Measurements from ENCODE around the gene PRKCB.

The PRKCB gene

DNA sequence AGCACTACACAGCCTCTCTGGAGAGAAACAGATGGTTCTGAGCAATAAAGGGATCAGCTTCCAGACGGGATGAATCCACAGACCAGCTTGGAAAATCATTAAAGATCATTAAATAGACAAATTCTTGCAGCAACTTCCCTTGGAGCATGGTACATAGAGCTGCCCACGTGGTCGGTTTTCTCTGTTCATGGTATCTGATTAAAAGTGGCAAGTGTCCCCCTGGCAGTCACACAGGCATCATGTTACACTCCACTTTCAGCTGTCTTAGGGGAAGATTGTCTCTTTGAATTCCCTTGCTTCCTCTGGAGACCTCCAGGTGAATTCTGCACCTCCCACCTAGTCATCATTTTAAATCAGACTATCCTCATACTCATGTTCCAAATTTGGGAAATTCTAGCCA lies 328.2 kb downstream of the PRKCB start:
- no peaks in the 10 kb centered on the region for H3K4me1 ChIP-seq (ENCODE audit: control insufficient read depth, insufficient read depth, low read length)
- no peak overlapping the region for H3K27ac ChIP-seq (ENCODE audit: low read depth, low read length)
- H3K9ac ChIP-seq (ENCODE audit: low read length) = no peak overlapping the region
- H3K4me3 ChIP-seq (ENCODE audit: low read length) = no peak overlapping the region
- H3K27me3 ChIP-seq (ENCODE audit: control insufficient read depth, insufficient read depth, low read length) = no peaks in the 10 kb centered on the region
- no peaks in the 10 kb centered on the region for H3K36me3 ChIP-seq (ENCODE audit: control insufficient read depth, insufficient read depth, low read length)

DNA sequence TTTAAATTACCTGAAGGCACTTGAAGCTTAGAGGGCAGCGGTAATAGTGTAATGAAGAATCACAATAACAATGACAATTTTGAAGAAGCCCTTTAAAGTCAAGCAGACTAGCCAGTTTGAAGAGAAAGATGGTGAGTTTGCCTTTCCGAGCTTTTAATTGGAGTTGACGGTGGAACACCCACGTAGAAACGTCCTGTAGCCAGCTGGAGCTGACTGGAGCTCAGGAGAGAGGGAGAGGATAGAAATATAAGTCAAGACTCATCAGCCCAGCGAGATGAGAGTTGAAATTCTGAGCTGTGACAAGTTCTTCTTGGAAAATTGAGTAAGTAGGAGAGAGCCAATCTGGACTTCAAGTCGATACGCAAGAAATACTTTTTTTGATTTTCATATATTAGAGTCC lies 328.6 kb downstream of the PRKCB start:
- H3K4me1 ChIP-seq (ENCODE audit: control insufficient read depth, insufficient read depth, low read length) = no peaks in the 10 kb centered on the region
- no peak overlapping the region for H3K27ac ChIP-seq (ENCODE audit: low read depth, low read length)
- H3K4me3 ChIP-seq (ENCODE audit: low read length) = no peak overlapping the region
- H3K9ac ChIP-seq (ENCODE audit: low read length) = no peak overlapping the region
- no peaks in the 10 kb centered on the region for H3K27me3 ChIP-seq (ENCODE audit: control insufficient read depth, insufficient read depth, low read length)
- no peaks in the 10 kb centered on the region for H3K36me3 ChIP-seq (ENCODE audit: control insufficient read depth, insufficient read depth, low read length)

DNA sequence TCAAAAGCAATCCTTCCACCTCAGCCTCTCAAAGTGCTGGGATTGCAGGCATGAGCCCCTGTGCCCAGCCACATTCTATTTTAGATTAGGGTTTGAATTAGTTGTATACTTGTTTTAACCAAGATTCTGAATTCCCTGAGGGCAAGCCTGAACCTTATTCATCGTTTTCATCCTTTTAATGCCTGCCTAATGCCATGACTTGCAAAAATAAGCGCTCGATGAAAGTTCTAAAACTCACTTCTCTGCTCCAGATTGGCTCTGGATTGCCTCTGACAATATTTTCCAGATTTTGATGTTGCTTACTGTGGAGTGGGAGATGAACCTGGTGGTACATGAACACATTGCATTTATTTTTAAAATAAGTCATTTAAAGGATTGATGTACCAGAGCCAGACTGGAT lies 329.5 kb downstream of the PRKCB start:
- H3K9ac ChIP-seq (ENCODE audit: low read length) = no peak overlapping the region
- H3K36me3 ChIP-seq (ENCODE audit: control insufficient read depth, insufficient read depth, low read length) = no peaks in the 10 kb centered on the region
- H3K27ac ChIP-seq (ENCODE audit: low read depth, low read length) = no peak overlapping the region
- H3K4me1 ChIP-seq (ENCODE audit: control insufficient read depth, insufficient read depth, low read length) = no peaks in the 10 kb centered on the region
- no peaks in the 10 kb centered on the region for H3K27me3 ChIP-seq (ENCODE audit: control insufficient read depth, insufficient read depth, low read length)
- H3K4me3 ChIP-seq (ENCODE audit: low read length) = no peak overlapping the region

DNA sequence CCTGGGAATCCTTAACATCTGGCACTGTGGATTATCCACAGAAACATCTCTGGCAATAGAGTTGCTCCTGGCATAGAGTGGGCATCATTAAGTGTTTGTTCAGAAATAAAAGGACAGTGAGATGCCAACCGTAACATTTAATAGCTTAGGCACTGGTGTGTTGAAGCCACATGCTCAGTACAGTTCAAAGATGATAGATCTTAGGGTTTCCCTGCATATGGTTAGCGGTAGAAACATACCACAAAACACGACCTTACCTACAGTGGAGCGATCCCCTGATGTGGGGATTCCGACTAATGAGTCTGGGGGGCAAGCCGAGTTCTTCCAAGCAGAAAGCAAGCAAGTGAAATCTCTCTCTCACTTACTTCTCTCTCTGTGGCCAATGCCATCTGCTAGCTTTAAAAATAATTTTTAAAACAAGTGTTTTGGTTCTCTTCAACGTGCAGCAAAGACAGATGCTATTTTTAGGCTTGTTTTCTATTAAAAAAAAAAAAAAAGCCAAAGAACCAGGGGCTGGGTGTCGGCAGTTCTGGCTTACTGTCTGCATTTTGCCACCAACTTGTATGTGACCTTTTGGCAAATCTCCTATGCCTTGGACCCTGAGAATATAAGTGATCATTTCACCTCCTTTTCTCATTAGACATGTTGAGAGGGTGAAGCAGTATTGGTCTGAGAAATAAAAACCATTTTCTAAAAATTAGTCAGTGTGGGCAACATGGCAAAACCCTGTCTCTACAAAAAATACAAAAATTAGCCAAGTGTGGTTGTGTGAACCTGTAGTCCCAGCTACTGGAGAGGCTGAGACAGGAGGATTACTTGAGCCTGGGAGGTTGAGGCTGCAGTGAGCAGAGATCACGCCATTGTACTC lies 331.1 kb downstream of the PRKCB start:
- H3K4me3 ChIP-seq (ENCODE audit: low read length) = no peak overlapping the region
- H3K4me1 ChIP-seq (ENCODE audit: control insufficient read depth, insufficient read depth, low read length) = no peaks in the 10 kb centered on the region
- H3K27ac ChIP-seq (ENCODE audit: low read depth, low read length) = peak overlapping the region; percentile 27
- no peaks in the 10 kb centered on the region for H3K36me3 ChIP-seq (ENCODE audit: control insufficient read depth, insufficient read depth, low read length)
- H3K27me3 ChIP-seq (ENCODE audit: control insufficient read depth, insufficient read depth, low read length) = no peaks in the 10 kb centered on the region
- no peak overlapping the region for H3K9ac ChIP-seq (ENCODE audit: low read length)

DNA sequence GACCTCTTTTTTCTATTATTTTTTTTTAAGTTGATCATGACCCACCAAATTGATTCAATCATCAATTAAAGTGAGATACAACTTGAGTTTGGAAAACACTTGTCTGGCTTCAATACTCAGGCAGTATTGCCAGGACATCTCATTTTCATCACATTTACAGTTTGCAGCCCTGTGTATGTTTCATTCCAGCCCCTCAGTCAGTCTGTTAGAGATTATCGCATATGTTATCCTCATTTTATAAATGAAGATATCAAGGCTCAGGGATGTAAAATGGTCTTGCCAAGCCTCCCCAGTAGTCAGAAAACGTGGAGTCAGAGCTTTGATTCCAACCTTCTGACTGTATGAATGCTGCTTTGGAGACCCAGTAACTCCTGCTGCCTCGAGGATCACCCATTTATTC lies 333.1 kb downstream of the PRKCB start:
- H3K4me3 ChIP-seq (ENCODE audit: low read length) = no peak overlapping the region
- no peaks in the 10 kb centered on the region for H3K36me3 ChIP-seq (ENCODE audit: control insufficient read depth, insufficient read depth, low read length)
- H3K27ac ChIP-seq (ENCODE audit: low read depth, low read length) = no peak overlapping the region
- no peaks in the 10 kb centered on the region for H3K27me3 ChIP-seq (ENCODE audit: control insufficient read depth, insufficient read depth, low read length)
- H3K4me1 ChIP-seq (ENCODE audit: control insufficient read depth, insufficient read depth, low read length) = no peaks in the 10 kb centered on the region
- H3K9ac ChIP-seq (ENCODE audit: low read length) = no peak overlapping the region

DNA sequence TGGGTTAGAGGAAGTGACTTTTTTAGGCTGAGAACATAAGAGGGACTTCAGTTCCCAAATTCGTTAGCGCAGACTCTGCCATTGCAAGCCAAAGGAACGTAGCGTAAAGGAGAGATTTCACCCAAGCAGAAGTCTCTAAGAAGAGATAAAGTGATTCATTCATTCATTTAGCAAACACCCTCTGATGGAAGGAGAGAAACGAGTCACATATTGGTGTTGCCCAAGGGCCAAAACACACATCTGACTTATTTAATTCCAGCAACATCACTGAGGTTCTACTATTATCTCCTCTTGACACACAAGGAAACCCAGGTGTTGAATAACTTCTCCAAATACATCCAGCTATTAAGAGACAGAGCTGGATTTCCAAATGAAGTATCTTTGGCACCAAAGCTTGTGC lies 334.6 kb downstream of the PRKCB start:
- Histone ChIP-seq H3K27ac (ENCODE audit: low read depth, low read length) (no peak overlapping the region), H3K4me3 (ENCODE audit: low read length) (no peak overlapping the region), H3K9ac (ENCODE audit: low read length) (no peak overlapping the region), H3K4me1 (ENCODE audit: control insufficient read depth, insufficient read depth, low read length) (no peaks in the 10 kb centered on the region), H3K27me3 (ENCODE audit: control insufficient read depth, insufficient read depth, low read length) (no peaks in the 10 kb centered on the region), H3K36me3 (ENCODE audit: control insufficient read depth, insufficient read depth, low read length) (peaks cover 4% of the 10 kb centered on the region)

DNA sequence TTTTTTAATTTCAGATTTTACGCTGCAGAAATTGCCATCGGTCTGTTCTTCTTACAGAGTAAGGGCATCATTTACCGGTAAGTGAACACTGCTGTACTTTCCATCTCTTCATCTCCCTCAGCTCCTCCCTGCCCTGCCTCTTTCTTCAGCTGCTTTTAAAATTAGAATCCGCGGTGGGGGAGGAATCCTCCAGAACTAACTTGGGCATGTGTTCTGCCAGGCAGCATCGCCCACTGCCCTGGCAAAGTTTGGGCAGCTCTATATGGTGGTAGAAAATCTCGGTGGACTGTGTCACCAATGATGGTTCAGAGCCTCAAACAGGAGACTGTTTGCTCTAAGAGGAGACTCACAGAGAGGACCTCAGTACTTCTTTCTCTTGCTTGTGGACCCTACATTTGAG lies 338.7 kb downstream of the PRKCB start:
- Histone ChIP-seq H3K27me3 (ENCODE audit: control insufficient read depth, insufficient read depth, low read length) (no peaks in the 10 kb centered on the region), H3K4me1 (ENCODE audit: control insufficient read depth, insufficient read depth, low read length) (no peaks in the 10 kb centered on the region), H3K27ac (ENCODE audit: low read depth, low read length) (no peak overlapping the region), H3K9ac (ENCODE audit: low read length) (no peak overlapping the region), H3K4me3 (ENCODE audit: low read length) (no peak overlapping the region), H3K36me3 (ENCODE audit: control insufficient read depth, insufficient read depth, low read length) (peaks cover 4% of the 10 kb centered on the region)

DNA sequence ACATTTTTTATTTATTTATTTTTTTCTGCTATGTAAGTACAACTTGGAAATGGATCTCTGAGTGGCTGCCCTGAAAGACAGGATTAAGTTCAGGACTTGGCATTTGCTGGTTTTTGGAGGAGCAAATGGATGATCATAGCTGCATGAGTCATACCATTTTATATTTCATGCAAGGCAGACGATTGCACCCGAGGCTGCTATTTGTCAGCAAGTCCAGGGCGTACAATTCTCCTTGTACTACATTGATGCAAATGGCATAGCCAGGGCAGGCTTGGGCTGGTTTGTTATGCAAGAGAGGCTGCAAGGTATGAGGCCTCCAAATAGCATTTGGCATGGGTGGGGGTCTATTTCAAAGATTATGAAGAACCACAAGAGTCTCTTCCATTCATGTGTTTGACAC lies 339.2 kb downstream of the PRKCB start:
- no peak overlapping the region for H3K9ac ChIP-seq (ENCODE audit: low read length)
- no peaks in the 10 kb centered on the region for H3K4me1 ChIP-seq (ENCODE audit: control insufficient read depth, insufficient read depth, low read length)
- no peak overlapping the region for H3K27ac ChIP-seq (ENCODE audit: low read depth, low read length)
- H3K4me3 ChIP-seq (ENCODE audit: low read length) = no peak overlapping the region
- H3K36me3 ChIP-seq (ENCODE audit: control insufficient read depth, insufficient read depth, low read length) = peaks cover 4% of the 10 kb centered on the region
- H3K27me3 ChIP-seq (ENCODE audit: control insufficient read depth, insufficient read depth, low read length) = no peaks in the 10 kb centered on the region

DNA sequence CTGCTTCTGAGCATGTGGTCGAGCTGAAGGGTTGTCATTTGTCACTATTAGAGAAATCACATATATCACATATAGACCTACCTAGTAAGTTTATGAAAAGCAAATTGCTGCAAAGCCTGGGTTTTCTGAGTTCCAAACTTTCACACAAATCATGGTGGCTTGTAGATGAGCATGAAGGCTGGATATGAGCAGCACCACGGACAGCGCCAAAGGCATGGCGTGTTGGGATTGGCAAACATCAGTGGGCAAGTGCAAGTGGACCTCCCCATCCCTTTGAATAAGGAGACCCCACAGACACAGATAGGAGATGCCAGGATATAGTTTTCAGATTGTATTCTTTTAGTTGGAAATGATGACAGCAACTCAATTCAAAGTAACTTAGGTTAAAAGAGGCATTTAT lies 342.7 kb downstream of the PRKCB start:
- no peak overlapping the region for H3K9ac ChIP-seq (ENCODE audit: low read length)
- H3K36me3 ChIP-seq (ENCODE audit: control insufficient read depth, insufficient read depth, low read length) = peaks cover 8% of the 10 kb centered on the region
- no peak overlapping the region for H3K4me3 ChIP-seq (ENCODE audit: low read length)
- no peaks in the 10 kb centered on the region for H3K27me3 ChIP-seq (ENCODE audit: control insufficient read depth, insufficient read depth, low read length)
- no peaks in the 10 kb centered on the region for H3K4me1 ChIP-seq (ENCODE audit: control insufficient read depth, insufficient read depth, low read length)
- H3K27ac ChIP-seq (ENCODE audit: low read depth, low read length) = no peak overlapping the region

DNA sequence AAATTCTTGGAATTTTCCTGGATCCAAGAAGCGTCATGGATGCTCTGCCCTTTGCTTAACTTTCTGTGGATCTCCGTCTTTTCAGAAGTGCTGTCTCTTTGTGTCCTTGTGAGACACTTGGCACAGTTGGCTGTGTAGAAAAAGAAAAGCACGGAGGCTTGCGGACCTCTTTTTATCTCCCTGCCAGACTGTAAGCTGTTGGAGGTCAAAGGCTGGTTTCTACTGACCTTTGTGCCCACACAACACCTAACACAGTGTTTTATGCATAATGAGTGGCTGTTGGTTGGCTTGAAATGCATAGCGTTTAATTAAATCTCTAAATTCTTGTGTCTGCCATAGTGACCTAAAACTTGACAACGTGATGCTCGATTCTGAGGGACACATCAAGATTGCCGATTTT lies 344.7 kb downstream of the PRKCB start:
- Histone ChIP-seq H3K4me3 (ENCODE audit: low read length) (no peak overlapping the region), H3K27me3 (ENCODE audit: control insufficient read depth, insufficient read depth, low read length) (no peaks in the 10 kb centered on the region), H3K27ac (ENCODE audit: low read depth, low read length) (no peak overlapping the region), H3K36me3 (ENCODE audit: control insufficient read depth, insufficient read depth, low read length) (peaks cover 4% of the 10 kb centered on the region), H3K4me1 (ENCODE audit: control insufficient read depth, insufficient read depth, low read length) (no peaks in the 10 kb centered on the region), H3K9ac (ENCODE audit: low read length) (no peak overlapping the region)

DNA sequence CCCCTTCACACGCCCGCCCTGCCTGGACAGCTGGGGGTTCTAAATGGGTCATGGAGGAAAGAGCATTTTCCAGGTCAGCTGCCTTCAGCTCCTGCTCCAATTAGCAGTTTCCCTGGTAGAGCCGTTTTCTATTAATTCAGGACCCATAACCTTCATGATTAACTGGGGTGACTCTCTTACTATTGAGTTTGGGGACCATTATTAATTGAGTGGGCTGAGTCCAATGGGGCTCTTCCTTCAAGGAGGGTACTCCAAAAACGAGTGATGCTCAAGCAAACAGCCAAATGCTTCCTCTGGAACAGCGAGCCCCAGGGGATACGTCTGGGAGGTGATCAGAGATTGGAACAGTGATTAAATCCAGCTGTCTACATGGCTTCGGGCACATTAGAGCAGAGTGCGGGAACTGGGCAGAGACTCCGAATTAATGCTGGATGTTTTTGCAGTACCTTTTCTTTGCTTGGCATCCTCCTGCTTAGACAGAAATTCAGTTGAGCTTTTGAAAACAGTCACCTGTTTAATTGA lies 352.3 kb downstream of the PRKCB start:
- Histone ChIP-seq H3K27ac (ENCODE audit: low read depth, low read length) (no peak overlapping the region), H3K4me3 (ENCODE audit: low read length) (no peak overlapping the region), H3K4me1 (ENCODE audit: control insufficient read depth, insufficient read depth, low read length) (no peaks in the 10 kb centered on the region), H3K36me3 (ENCODE audit: control insufficient read depth, insufficient read depth, low read length) (no peaks in the 10 kb centered on the region), H3K27me3 (ENCODE audit: control insufficient read depth, insufficient read depth, low read length) (no peaks in the 10 kb centered on the region), H3K9ac (ENCODE audit: low read length) (no peak overlapping the region)

DNA sequence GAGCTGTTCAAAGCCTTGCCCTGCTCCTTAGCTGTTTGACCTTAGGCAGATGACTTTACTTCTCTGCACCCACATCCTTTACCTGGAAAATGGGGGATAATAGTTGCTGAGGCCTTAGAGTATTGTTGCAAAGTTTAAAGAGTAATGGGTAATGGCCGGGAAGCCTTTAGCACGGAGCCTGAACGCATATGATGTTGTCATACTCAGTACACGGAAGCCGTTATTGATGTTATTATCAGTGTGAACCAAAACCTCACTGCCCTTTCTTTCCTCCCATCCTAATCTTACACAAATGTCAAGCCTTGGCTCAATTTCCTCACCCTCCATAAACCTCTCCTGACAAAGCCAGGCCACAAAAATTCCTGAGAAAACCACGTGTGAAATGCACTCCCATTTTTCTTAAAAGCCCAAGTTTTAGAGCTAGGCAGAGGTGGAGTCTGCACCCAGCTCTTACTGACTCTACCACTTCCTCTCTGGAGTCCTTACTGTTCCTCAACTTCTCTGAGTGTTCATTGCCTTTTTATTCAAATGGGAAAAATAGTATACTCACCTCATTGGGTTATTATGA lies 353.1 kb downstream of the PRKCB start:
- H3K27me3 ChIP-seq (ENCODE audit: control insufficient read depth, insufficient read depth, low read length) = no peaks in the 10 kb centered on the region
- no peaks in the 10 kb centered on the region for H3K36me3 ChIP-seq (ENCODE audit: control insufficient read depth, insufficient read depth, low read length)
- no peaks in the 10 kb centered on the region for H3K4me1 ChIP-seq (ENCODE audit: control insufficient read depth, insufficient read depth, low read length)
- H3K4me3 ChIP-seq (ENCODE audit: low read length) = no peak overlapping the region
- H3K27ac ChIP-seq (ENCODE audit: low read depth, low read length) = no peak overlapping the region
- no peak overlapping the region for H3K9ac ChIP-seq (ENCODE audit: low read length)

DNA sequence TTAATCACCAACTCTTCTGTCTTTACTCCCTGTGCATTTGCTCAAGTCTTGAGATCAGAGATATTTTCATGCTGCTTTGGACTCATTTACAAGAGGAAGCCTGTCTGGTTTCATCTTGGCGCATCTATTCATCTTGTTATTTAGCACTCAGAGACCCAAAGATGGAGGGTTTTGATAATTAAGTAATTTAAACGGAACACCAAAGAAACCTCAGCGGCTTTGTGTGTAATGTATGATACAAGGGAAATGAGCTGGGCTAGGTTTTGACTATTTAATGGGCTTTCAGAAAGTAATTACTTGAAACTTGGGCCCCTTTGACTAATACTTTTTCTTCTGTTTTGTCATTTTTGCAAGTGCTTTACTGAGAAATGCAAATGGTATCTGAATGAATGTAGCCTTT lies 354.2 kb downstream of the PRKCB start:
- Histone ChIP-seq H3K36me3 (ENCODE audit: control insufficient read depth, insufficient read depth, low read length) (no peaks in the 10 kb centered on the region), H3K4me3 (ENCODE audit: low read length) (no peak overlapping the region), H3K9ac (ENCODE audit: low read length) (no peak overlapping the region), H3K4me1 (ENCODE audit: control insufficient read depth, insufficient read depth, low read length) (no peaks in the 10 kb centered on the region), H3K27ac (ENCODE audit: low read depth, low read length) (no peak overlapping the region), H3K27me3 (ENCODE audit: control insufficient read depth, insufficient read depth, low read length) (no peaks in the 10 kb centered on the region)

All from rectal smooth muscle tissue (tissue), 1 donor.